Astrocyte (in vitro differentiated cells and primary cell): ENCODE results near the gene ZNF771. TPM values are rescaled to one million over a fixed set of nuclear protein-coding genes. Genes with fewer than 3 reads are reported as not detected.

Source experiments
- DNase-seq: peaks from one replicate; pipeline ENCODE4 v3.0.0-alpha.2; 2010; ENCODE audit warnings: low read depth
- FAIRE-seq: peaks from 2 replicates; lab custom pipeline; 2011; peaks lifted over from hg19 to GRCh38; lab: Jason Lieb, UNC
- H2AFZ ChIP-seq: 2 replicates; pipeline ENCODE4 v1.6.0; 2012; ENCODE audit warnings: low read depth, low read length, inconsistent platforms
- H3K27ac ChIP-seq: 2 replicates; pipeline ENCODE4 v1.5.1; 2011; ENCODE audit warnings: low read depth, low read length, inconsistent platforms
- H3K27me3 ChIP-seq: 2 replicates; pipeline ENCODE4 v1.6.0; 2011; ENCODE audit warnings: low read length, inconsistent platforms; ENCODE audit not compliant: insufficient read depth
- H3K36me3 ChIP-seq: 2 replicates; pipeline ENCODE4 v1.5.1; 2011; ENCODE audit warnings: low read length, inconsistent platforms; ENCODE audit not compliant: insufficient read depth
- H3K4me1 ChIP-seq: 2 replicates; pipeline ENCODE4 v1.5.1; 2011; ENCODE audit warnings: low read length, inconsistent platforms; ENCODE audit not compliant: insufficient read depth
- H3K4me2 ChIP-seq: 2 replicates; pipeline ENCODE4 v1.6.0; 2012; ENCODE audit warnings: low read length, inconsistent platforms
- H3K4me3 ChIP-seq: 2 replicates; pipeline ENCODE4 v1.5.1; 2011; ENCODE audit warnings: low read depth, mild to moderate bottlenecking, low read length, inconsistent platforms; ENCODE audit not compliant: insufficient read depth
- H3K79me2 ChIP-seq: 2 replicates; pipeline ENCODE4 v1.6.0; 2012; ENCODE audit warnings: mild to moderate bottlenecking, low read length, inconsistent platforms; ENCODE audit not compliant: insufficient read depth
- H3K9ac ChIP-seq: 2 replicates; pipeline ENCODE4 v1.6.0; 2012; ENCODE audit warnings: mild to moderate bottlenecking, low read length, inconsistent platforms
- H3K9me3 ChIP-seq: 2 replicates; pipeline ENCODE4 v1.5.1; 2012; ENCODE audit warnings: low read depth, mild to moderate bottlenecking, low read length, inconsistent platforms; ENCODE audit not compliant: insufficient read depth
- H4K20me1 ChIP-seq: 2 replicates; pipeline ENCODE4 v1.6.0; 2012; ENCODE audit warnings: low read length, inconsistent platforms; ENCODE audit not compliant: insufficient read depth
- H3K27ac Mint-ChIP-seq: one replicate; pipeline ENCODE4 v1.8.0; 2021; ENCODE audit warnings: mild to moderate bottlenecking, mixed read lengths; ENCODE audit not compliant: unreplicated experiment
- H3K27me3 Mint-ChIP-seq: one replicate; pipeline ENCODE4 v1.8.0; 2021; ENCODE audit warnings: low read depth, mixed read lengths; ENCODE audit not compliant: unreplicated experiment
- H3K36me3 Mint-ChIP-seq: one replicate; pipeline ENCODE4 v1.8.0; 2021; ENCODE audit warnings: low read depth, mixed read lengths; ENCODE audit not compliant: unreplicated experiment
- H3K4me1 Mint-ChIP-seq: one replicate; pipeline ENCODE4 v1.8.0; 2021; ENCODE audit warnings: low read depth, mixed read lengths; ENCODE audit not compliant: unreplicated experiment
- H3K4me3 Mint-ChIP-seq: one replicate; pipeline ENCODE4 v1.8.0; 2021; ENCODE audit warnings: mild to moderate bottlenecking, moderate library complexity, mixed read lengths; ENCODE audit not compliant: unreplicated experiment
- H3K9me3 Mint-ChIP-seq: one replicate; pipeline ENCODE4 v1.8.0; 2021; ENCODE audit warnings: mild to moderate bottlenecking, mixed read lengths; ENCODE audit not compliant: unreplicated experiment
- EZH2 ChIP-seq: IDR thresholded peaks from 2 replicates; pipeline ENCODE4 v1.6.1; 2012; ENCODE audit warnings: mild to moderate bottlenecking, low read length, inconsistent platforms; ENCODE audit not compliant: insufficient read depth
- total RNA-seq: library from RNA; stranded (reverse); gene quantifications from 2 replicates; pipeline ENCODE4 v1.2.1, GENCODE V29; 2021
- TF ChIP-seq, protein P1 (sequence below): IDR thresholded peaks from 2 replicates; pipeline ENCODE4 v1.5.1; 2011; ENCODE audit warnings: low read depth, mild to moderate bottlenecking, inconsistent platforms, low read length, moderate library complexity; ENCODE audit not compliant: insufficient read depth

ZNF771 gene
- total RNA-seq, 1 donor from 2014 or later = 13.9 TPM

DNA sequence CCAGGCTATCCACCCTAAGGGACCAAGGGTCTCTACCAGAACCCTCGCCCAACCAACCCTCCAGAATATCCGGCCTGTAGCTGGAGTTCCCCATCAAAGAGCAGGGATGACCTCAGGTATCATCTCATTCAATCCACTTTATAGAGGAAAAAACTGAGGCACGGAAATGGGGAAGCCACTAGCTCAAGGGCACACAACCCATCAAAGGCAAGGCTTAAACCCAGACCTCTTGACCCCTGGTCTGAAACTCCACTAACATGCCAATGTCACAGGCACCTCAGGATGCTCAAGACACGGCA is 38.7 kb upstream of the ZNF771 start:
- no peak overlapping the region for H2AFZ ChIP-seq
- H3K9ac ChIP-seq = peak overlapping the region; percentile 85
- Mint-ChIP-seq H3K27ac (peak overlapping the region; percentile 89), H3K36me3 (peaks cover 9% of the 10 kb centered on the region), H3K4me1 (peaks cover 26% of the 10 kb centered on the region), H3K9me3 (no peaks in the 10 kb centered on the region), H3K4me3 (peak overlapping the region; percentile 88), H3K27me3 (no peaks in the 10 kb centered on the region)
- peak overlapping the region; percentile 99 for H3K4me2 ChIP-seq
- H4K20me1 ChIP-seq = peaks cover 57% of the 10 kb centered on the region
- peaks cover 63% of the 10 kb centered on the region for H3K79me2 ChIP-seq
- H3K36me3 ChIP-seq = peaks cover 3% of the 10 kb centered on the region
- TF ChIP-seq EZH2 = no peak
- TF ChIP-seq, protein P1, sequence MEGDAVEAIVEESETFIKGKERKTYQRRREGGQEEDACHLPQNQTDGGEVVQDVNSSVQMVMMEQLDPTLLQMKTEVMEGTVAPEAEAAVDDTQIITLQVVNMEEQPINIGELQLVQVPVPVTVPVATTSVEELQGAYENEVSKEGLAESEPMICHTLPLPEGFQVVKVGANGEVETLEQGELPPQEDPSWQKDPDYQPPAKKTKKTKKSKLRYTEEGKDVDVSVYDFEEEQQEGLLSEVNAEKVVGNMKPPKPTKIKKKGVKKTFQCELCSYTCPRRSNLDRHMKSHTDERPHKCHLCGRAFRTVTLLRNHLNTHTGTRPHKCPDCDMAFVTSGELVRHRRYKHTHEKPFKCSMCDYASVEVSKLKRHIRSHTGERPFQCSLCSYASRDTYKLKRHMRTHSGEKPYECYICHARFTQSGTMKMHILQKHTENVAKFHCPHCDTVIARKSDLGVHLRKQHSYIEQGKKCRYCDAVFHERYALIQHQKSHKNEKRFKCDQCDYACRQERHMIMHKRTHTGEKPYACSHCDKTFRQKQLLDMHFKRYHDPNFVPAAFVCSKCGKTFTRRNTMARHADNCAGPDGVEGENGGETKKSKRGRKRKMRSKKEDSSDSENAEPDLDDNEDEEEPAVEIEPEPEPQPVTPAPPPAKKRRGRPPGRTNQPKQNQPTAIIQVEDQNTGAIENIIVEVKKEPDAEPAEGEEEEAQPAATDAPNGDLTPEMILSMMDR = no peak
- DNase-seq = no peak
- H3K27ac ChIP-seq = peak overlapping the region; percentile 41
- H3K4me1 ChIP-seq = peaks cover 20% of the 10 kb centered on the region
- H3K27me3 ChIP-seq = no peaks in the 10 kb centered on the region
- no peaks in the 10 kb centered on the region for H3K9me3 ChIP-seq
- H3K4me3 ChIP-seq = peak overlapping the region; percentile 76
- no peak for FAIRE-seq

DNA sequence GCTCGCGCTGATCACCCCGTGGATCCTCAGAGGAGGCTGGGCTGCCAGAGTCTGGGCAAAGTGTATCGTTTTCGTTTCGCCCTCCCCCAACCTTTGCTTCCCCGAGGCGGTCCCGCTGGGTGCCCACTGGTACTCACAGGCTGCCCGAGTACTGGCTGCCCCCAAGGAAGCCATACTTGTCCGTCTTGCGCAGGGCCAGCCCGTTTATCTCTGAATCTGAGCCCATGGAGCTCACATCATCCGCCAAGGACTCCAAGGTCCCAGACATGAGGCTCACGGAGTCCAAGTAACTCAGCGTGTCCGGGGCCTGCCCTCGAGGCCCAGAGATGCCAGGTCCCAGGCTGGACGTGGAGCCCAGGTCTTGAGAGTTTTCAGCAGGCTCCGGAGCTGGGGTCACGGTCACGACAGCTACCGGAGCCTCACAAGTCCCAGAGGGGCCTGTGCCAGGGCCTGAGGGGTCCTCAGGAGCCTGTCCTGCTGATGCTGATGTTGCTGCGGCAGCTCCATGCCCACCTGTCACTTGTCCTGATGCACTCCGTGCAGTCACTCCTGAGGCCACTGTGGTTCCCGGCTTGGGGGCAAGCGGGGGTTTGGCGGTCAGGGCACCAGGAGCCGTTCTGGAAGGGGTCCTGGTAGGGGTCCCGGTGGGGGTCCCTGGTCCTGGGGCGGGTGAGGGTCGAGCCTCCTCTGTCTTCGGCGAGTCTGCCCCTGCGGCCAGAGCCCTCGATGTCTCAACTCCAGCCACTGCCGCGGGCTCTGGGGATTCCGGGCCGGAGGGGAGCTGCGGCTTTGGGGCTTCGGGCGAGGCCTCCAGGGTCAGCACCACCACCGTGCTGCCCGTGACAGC is 38.1 kb upstream of the ZNF771 start:
- Mint-ChIP-seq H3K4me1 (peaks cover 26% of the 10 kb centered on the region), H3K4me3 (peak overlapping the region; percentile 88), H3K27ac (peak overlapping the region; percentile 89), H3K27me3 (no peaks in the 10 kb centered on the region), H3K36me3 (peaks cover 9% of the 10 kb centered on the region), H3K9me3 (no peaks in the 10 kb centered on the region)
- no peak for FAIRE-seq
- peaks cover 57% of the 10 kb centered on the region for H3K79me2 ChIP-seq
- peak overlapping the region; percentile 99 for H3K4me2 ChIP-seq
- no peak for DNase-seq
- TF ChIP-seq, protein P1 = no peak
- no peak for TF ChIP-seq EZH2
- peaks cover 20% of the 10 kb centered on the region for H3K4me1 ChIP-seq
- peak overlapping the region; percentile 76 for H3K4me3 ChIP-seq
- peak overlapping the region; percentile 41 for H3K27ac ChIP-seq
- no peaks in the 10 kb centered on the region for H3K9me3 ChIP-seq
- H2AFZ ChIP-seq = no peak overlapping the region
- no peaks in the 10 kb centered on the region for H3K27me3 ChIP-seq
- H3K9ac ChIP-seq = peak overlapping the region; percentile 85
- H3K36me3 ChIP-seq = peaks cover 3% of the 10 kb centered on the region
- peaks cover 52% of the 10 kb centered on the region for H4K20me1 ChIP-seq

DNA sequence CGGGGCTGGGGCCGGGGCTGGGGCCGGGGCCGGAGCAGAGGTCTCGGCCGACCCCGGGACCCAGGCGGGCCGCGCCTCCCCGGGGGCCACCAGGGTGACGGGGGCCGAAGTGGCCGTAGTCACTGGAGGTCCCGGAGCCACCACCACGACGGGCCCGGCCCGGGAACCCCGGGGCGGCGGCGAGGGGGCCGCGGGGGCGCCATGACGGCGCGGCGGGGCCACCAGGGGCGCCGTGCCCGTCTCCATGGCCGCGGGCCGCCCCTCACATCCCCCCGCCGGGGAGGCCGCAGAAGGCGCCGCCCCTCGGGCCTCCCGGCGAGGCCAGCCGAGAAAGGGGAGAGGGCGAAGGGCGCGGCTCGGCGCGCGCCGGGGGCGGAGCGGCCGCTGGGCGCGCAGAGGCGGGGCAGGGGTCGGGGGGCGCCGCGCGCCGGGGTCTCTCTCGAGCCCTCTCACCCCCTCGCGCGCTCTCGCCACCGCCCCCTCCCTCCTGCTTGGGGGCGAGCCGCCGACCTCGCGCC is 37.4 kb upstream of the ZNF771 start:
- H3K4me1 ChIP-seq = peaks cover 20% of the 10 kb centered on the region
- no peak overlapping the region for H3K27ac Mint-ChIP-seq
- peaks cover 6% of the 10 kb centered on the region for H3K36me3 Mint-ChIP-seq
- H3K4me3 Mint-ChIP-seq = peak overlapping the region; percentile 89
- TF ChIP-seq EZH2 = no peak
- TF ChIP-seq, protein P1 = no peak
- no peaks in the 10 kb centered on the region for H3K9me3 Mint-ChIP-seq
- peak overlapping the region; percentile 58 for H3K27ac ChIP-seq
- FAIRE-seq (no peak), DNase-seq (no peak)
- peaks cover 50% of the 10 kb centered on the region for H3K79me2 ChIP-seq
- no peaks in the 10 kb centered on the region for H3K27me3 ChIP-seq
- H3K36me3 ChIP-seq = peaks cover 3% of the 10 kb centered on the region
- peaks cover 45% of the 10 kb centered on the region for H4K20me1 ChIP-seq
- no peaks in the 10 kb centered on the region for H3K27me3 Mint-ChIP-seq
- H3K4me2 ChIP-seq = peak overlapping the region; percentile 99
- no peaks in the 10 kb centered on the region for H3K9me3 ChIP-seq
- H3K4me1 Mint-ChIP-seq = peaks cover 26% of the 10 kb centered on the region
- H2AFZ ChIP-seq = no peak overlapping the region
- peak overlapping the region; percentile 85 for H3K9ac ChIP-seq
- peak overlapping the region; percentile 76 for H3K4me3 ChIP-seq
